ENCODE measurements around the gene M1AP. TPM values are rescaled to one million over a fixed set of nuclear protein-coding genes. Genes with fewer than 3 reads are reported as not detected.

Gene M1AP
- total and polyA plus RNA-seq, 2 of the 4 experiments (the other 2 are of a cell fraction): 0.03 TPM; not detected in 1

DNA sequence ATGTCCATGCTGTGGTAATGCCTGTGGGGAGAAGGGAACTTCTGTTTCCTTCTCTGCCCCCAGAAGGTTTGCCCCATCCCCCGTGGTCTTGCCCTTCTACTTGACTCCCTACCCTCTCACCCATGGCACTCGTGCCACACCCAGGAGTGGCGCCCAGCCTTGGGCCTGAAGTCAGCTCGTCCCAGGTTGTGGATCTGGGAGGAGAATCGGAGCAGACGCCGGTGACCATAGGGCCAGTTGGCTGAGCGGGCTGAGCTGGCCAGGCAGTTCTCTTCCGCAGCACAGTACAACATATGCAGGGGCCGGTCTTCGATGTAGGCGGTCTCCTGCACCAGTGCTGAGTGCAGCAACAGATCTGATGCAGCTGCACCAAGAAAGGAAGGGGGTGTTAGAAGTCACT is 113.7 kb downstream of the M1AP start:
- Histone ChIP-seq H2BK15ac (ENCODE audit: low read depth, low read length) (no peak overlapping the region), H2AK5ac (ENCODE audit: low read depth, low read length) (no peak overlapping the region), H3K4me1 (ENCODE audit: control insufficient read depth, insufficient read depth, low read length) (peaks cover 7% of the 10 kb centered on the region), H3K79me1 (ENCODE audit: low read depth in 1 of 2, low read length in 2 of 2) (peaks cover 16 to 23% of the 10 kb centered on the region in 2 experiments), H3K18ac (ENCODE audit: low read depth, low read length) (no peak overlapping the region), H3K9me3 (ENCODE audit: control insufficient read depth, insufficient read depth, low read length) (no peaks in the 10 kb centered on the region), H4K20me1 (ENCODE audit: insufficient read depth, low read length) (no peaks in the 10 kb centered on the region), H2BK120ac (ENCODE audit: low read depth, low read length) (no peak overlapping the region), H3K27me3 (ENCODE audit: control insufficient read depth, insufficient read depth, low read length) (no peaks in the 10 kb centered on the region), H4K5ac (ENCODE audit: low read depth, low read length) (no peak overlapping the region), H3K9me1 (ENCODE audit: insufficient read depth, low read length) (peaks cover 9% of the 10 kb centered on the region), H3K56ac (ENCODE audit: extremely low read depth, insufficient read depth, low read length) (no peak overlapping the region), H3K4me3 (ENCODE audit: insufficient read depth, low read depth, low read length) (no peak overlapping the region), H3K14ac (replicated peaks; ENCODE audit: low read depth, low read length) (no peak overlapping the region), H2BK5ac (ENCODE audit: low read depth, low read length, poor library complexity, severe bottlenecking) (no peak overlapping the region), H3K36me3 (ENCODE audit: control insufficient read depth, insufficient read depth, low read length) (peaks cover 27% of the 10 kb centered on the region), H3K4me2 (ENCODE audit: low read depth, low read length) (no peak overlapping the region), H3K9ac (ENCODE audit: low read depth, low read length) (no peak overlapping the region), H2AFZ (replicated peaks; ENCODE audit: low read length, poor library complexity) (no peak overlapping the region), H3K4ac (ENCODE audit: low read depth, low read length) (no peak overlapping the region), H3K27ac (ENCODE audit: insufficient read depth, low read length) (no peak overlapping the region), H4K91ac (ENCODE audit: insufficient read depth, low read depth, low read length) (no peak overlapping the region), H2BK20ac (ENCODE audit: low read depth, low read length) (no peak overlapping the region), H4K8ac (ENCODE audit: low read depth in 2 of 2, low read length in 2 of 2) (no peak overlapping the region), H3K23ac (ENCODE audit: low read depth, low read length) (no peak overlapping the region), H2AK9ac (replicated peaks; ENCODE audit: low read depth, low read length, poor library complexity) (no peak overlapping the region)
- TF ChIP-seq, protein P1, sequence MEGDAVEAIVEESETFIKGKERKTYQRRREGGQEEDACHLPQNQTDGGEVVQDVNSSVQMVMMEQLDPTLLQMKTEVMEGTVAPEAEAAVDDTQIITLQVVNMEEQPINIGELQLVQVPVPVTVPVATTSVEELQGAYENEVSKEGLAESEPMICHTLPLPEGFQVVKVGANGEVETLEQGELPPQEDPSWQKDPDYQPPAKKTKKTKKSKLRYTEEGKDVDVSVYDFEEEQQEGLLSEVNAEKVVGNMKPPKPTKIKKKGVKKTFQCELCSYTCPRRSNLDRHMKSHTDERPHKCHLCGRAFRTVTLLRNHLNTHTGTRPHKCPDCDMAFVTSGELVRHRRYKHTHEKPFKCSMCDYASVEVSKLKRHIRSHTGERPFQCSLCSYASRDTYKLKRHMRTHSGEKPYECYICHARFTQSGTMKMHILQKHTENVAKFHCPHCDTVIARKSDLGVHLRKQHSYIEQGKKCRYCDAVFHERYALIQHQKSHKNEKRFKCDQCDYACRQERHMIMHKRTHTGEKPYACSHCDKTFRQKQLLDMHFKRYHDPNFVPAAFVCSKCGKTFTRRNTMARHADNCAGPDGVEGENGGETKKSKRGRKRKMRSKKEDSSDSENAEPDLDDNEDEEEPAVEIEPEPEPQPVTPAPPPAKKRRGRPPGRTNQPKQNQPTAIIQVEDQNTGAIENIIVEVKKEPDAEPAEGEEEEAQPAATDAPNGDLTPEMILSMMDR (conservative IDR thresholded peaks at IDR 0.05; ENCODE audit: low read depth, low read length): no peak
- no peak for TF ChIP-seq POLR2A (IDR thresholded peaks at IDR 0.05; ENCODE audit: low read depth, low read length)
- TF ChIP-seq ELK1 (IDR thresholded peaks at IDR 0.05; ENCODE audit: borderline replicate concordance, low read depth, low read length): no peak
- no peak for TF ChIP-seq NFE2L2 (IDR thresholded peaks at IDR 0.05; ENCODE audit: low read depth, low read length)
- TF ChIP-seq MAFK (IDR thresholded peaks at IDR 0.05; ENCODE audit: low read depth, low read length): no peak
- TF ChIP-seq CEBPB (IDR thresholded peaks at IDR 0.05; ENCODE audit: low read depth, low read length): no peak
- TF ChIP-seq MXI1 (IDR thresholded peaks at IDR 0.05; ENCODE audit: borderline replicate concordance, low read depth, low read length): no peak
- no peak for TF ChIP-seq CHD1 (IDR thresholded peaks at IDR 0.05; ENCODE audit: low read depth, low read length)
- TF ChIP-seq MAZ (IDR thresholded peaks at IDR 0.05; ENCODE audit: borderline replicate concordance, low read depth, low read length): no peak
- no peak for TF ChIP-seq USF2 (IDR thresholded peaks at IDR 0.05; ENCODE audit: low read depth, low read length)
- no peak for TF ChIP-seq FOS (IDR thresholded peaks at IDR 0.05; ENCODE audit: low read depth, low read length)
- no peak for TF ChIP-seq RFX5 (IDR thresholded peaks at IDR 0.05; ENCODE audit: low read depth, low read length)
- no peak for TF ChIP-seq RAD21 (IDR thresholded peaks at IDR 0.05; ENCODE audit: low read length)
- TF ChIP-seq RCOR1 (IDR thresholded peaks at IDR 0.05; ENCODE audit: insufficient replicate concordance, low read length): no peak
- no peak for TF ChIP-seq BHLHE40 (IDR thresholded peaks at IDR 0.05; ENCODE audit: low read depth, low read length)
- no peak for TF ChIP-seq SMC3 (IDR thresholded peaks at IDR 0.05; ENCODE audit: low read depth, low read length)
- ChIA-PET POLR2A (ENCODE audit: unreplicated experiment) (no interaction called here), CTCF (no interaction called here)
- WGBS, 2 experiments (ENCODE audit: extremely low coverage in 2 of 2, insufficient read length in 1 of 2): 86% methylated on average over 7 of the region's 12 CpGs; no CpG with 5 or more reads in 1 of the 2 experiments
- no peak for DNase-seq
- no peak for ATAC-seq (ENCODE audit: low read depth)
- in situ Hi-C loops (cut with MboI; ENCODE audit: low sequenced_read_pairs): no loop called here
- no TSS peak for BruUV-seq (replicated peaks)
- dilution Hi-C loops (cut with HindIII; ENCODE audit: low sequenced_read_pairs, unreplicated experiment): no loop called here
- intact Hi-C loops (cut with micrococcal nuclease): no loop called here
